ENCODE results near the gene TRIL. TPM values are rescaled to one million over a fixed set of nuclear protein-coding genes. Genes with fewer than 3 reads are reported as not detected.

The TRIL gene
- total RNA-seq, 1 experiment from 2014 or later: not detected

- ChIA-PET POLR2A (ENCODE audit: unreplicated experiment) (no interaction called here), CTCF (no interaction called here)
- intact Hi-C loops (cut with micrococcal nuclease; ENCODE audit: unreplicated experiment): no loop called here
- BruUV-seq (replicated peaks): no TSS peak
- no peak for DNase-seq
- peaks cover 5% of the 10 kb centered on the region; the same call in 1 of the 2 replicates for H3K4me1 ChIP-seq (replicated peaks; ENCODE audit: insufficient read depth)
- TF ChIP-seq EZH2 (IDR thresholded peaks at IDR 0.05; ENCODE audit: low read depth) (no peak), CTCF (conservative IDR thresholded peaks at IDR 0.05) (no peak)
- no peak overlapping the region for H3K4me2 ChIP-seq
- no peaks in the 10 kb centered on the region for H3K27me3 ChIP-seq (ENCODE audit: insufficient read depth, low read depth)
- no peaks in the 10 kb centered on the region for H3K36me3 ChIP-seq (ENCODE audit: low read depth)
- H3K9me3 ChIP-seq (ENCODE audit: insufficient read depth, low read depth): peaks cover 22% of the 10 kb centered on the region; the same call in 1 of the 2 replicates
- H3F3A ChIP-seq (ENCODE audit: insufficient read depth, low read depth): no peaks in the 10 kb centered on the region
- H3K79me2 ChIP-seq (ENCODE audit: low read depth): no peaks in the 10 kb centered on the region
- H4K20me1 ChIP-seq (ENCODE audit: insufficient read depth): no peaks in the 10 kb centered on the region
- no peaks in the 10 kb centered on the region for H3K9me2 ChIP-seq (ENCODE audit: insufficient read depth)
- no peak overlapping the region for H3K4me3 ChIP-seq
- no peak overlapping the region for H2AFZ ChIP-seq
- H3K27ac ChIP-seq: no peak overlapping the region
Observed at GRCh38 chr7:28976022-28976421, 17.9 kb upstream of the TRIL start.

- Histone ChIP-seq H3K4me3 (no peak overlapping the region), H4K20me1 (ENCODE audit: insufficient read depth) (no peaks in the 10 kb centered on the region), H3K27me3 (ENCODE audit: insufficient read depth, low read depth) (no peaks in the 10 kb centered on the region), H3F3A (ENCODE audit: insufficient read depth, low read depth) (no peaks in the 10 kb centered on the region), H3K79me2 (ENCODE audit: low read depth) (no peaks in the 10 kb centered on the region), H3K4me2 (no peak overlapping the region), H3K9me2 (ENCODE audit: insufficient read depth) (no peaks in the 10 kb centered on the region), H2AFZ (no peak overlapping the region), H3K4me1 (replicated peaks; ENCODE audit: insufficient read depth) (no peaks in the 10 kb centered on the region), H3K27ac (no peak overlapping the region), H3K9me3 (ENCODE audit: insufficient read depth, low read depth) (peaks cover 22% of the 10 kb centered on the region; the same call in 1 of the 2 replicates), H3K36me3 (ENCODE audit: low read depth) (no peaks in the 10 kb centered on the region)
- BruUV-seq (replicated peaks): no TSS peak
- CTCF ChIA-PET: no interaction called here
- POLR2A ChIA-PET (ENCODE audit: unreplicated experiment): no interaction called here
- TF ChIP-seq CTCF (conservative IDR thresholded peaks at IDR 0.05) (no peak), EZH2 (IDR thresholded peaks at IDR 0.05; ENCODE audit: low read depth) (no peak)
- DNase-seq: no peak
- intact Hi-C loops (cut with micrococcal nuclease; ENCODE audit: unreplicated experiment): no loop called here
Observed at GRCh38 chr7:28973591-28973990, 15.5 kb upstream of the TRIL start.

- no peak overlapping the region for H3K4me3 ChIP-seq
- CTCF ChIA-PET: no interaction called here
- H3K9me2 ChIP-seq (ENCODE audit: insufficient read depth): no peaks in the 10 kb centered on the region
- no peak overlapping the region for H2AFZ ChIP-seq
- no peak for DNase-seq
- H3K79me2 ChIP-seq (ENCODE audit: low read depth): no peaks in the 10 kb centered on the region
- no peak overlapping the region for H3K4me2 ChIP-seq
- H3K9me3 ChIP-seq (ENCODE audit: insufficient read depth, low read depth): 0 out of 2 replicates have a peak, but pooled peaks cover 2% of the 10 kb centered on the region
- POLR2A ChIA-PET (ENCODE audit: unreplicated experiment): no interaction called here
- no peaks in the 10 kb centered on the region for H3K27me3 ChIP-seq (ENCODE audit: insufficient read depth, low read depth)
- H3K27ac ChIP-seq: no peak overlapping the region
- BruUV-seq (replicated peaks): no TSS peak
- TF ChIP-seq EZH2 (IDR thresholded peaks at IDR 0.05; ENCODE audit: low read depth) (no peak), CTCF (conservative IDR thresholded peaks at IDR 0.05) (no peak)
- H3K4me1 ChIP-seq (replicated peaks; ENCODE audit: insufficient read depth): peaks cover 19% of the 10 kb centered on the region
- H3K36me3 ChIP-seq (ENCODE audit: low read depth): no peaks in the 10 kb centered on the region
- H4K20me1 ChIP-seq (ENCODE audit: insufficient read depth): no peaks in the 10 kb centered on the region
- intact Hi-C loops (cut with micrococcal nuclease; ENCODE audit: unreplicated experiment): no loop called here
- no peaks in the 10 kb centered on the region for H3F3A ChIP-seq (ENCODE audit: insufficient read depth, low read depth)
Observed at GRCh38 chr7:28964056-28964455, 5.9 kb upstream of the TRIL start.
